GM12878 (cell line): ENCODE results near the gene GMNN. TPM values are rescaled to one million over a fixed set of nuclear protein-coding genes. Genes with fewer than 3 reads are reported as not detected.

Experiments used
- CBX3 ChIP-seq: fragments of 200-600 bp; sonication (generic); IDR thresholded peaks from 2 replicates; pipeline ENCODE4 v1.6.1; 2016; ENCODE audit warnings: low read depth, borderline replicate concordance
- CHD4 ChIP-seq: fragments of 200-600 bp; sonication (generic); IDR thresholded peaks from 2 replicates; pipeline ENCODE4 v1.6.1; 2016; ENCODE audit warnings: mild to moderate bottlenecking
- EGR1 ChIP-seq, 2 experiments: IDR thresholded peaks; 1 replicate in 1 of 2; 2 replicates in 1 of 2; pipeline ENCODE4 v1.6.1; 2011 to 2012; ENCODE audit warnings: low read depth in 2 of 2, low read length in 2 of 2, borderline replicate concordance in 1 of 2, mild to moderate bottlenecking in 1 of 2, moderate library complexity in 1 of 2
- HDAC2 ChIP-seq: fragments of 200-600 bp; sonication (generic); IDR thresholded peaks from 2 replicates; pipeline ENCODE4 v1.6.1; 2017
- KDM1A ChIP-seq: fragments of 200-600 bp; sonication (generic); IDR thresholded peaks from 2 replicates; pipeline ENCODE4 v1.6.1; 2016; ENCODE audit warnings: borderline replicate concordance
- NR2C2 ChIP-seq: IDR thresholded peaks from 2 replicates; pipeline ENCODE4 v1.6.1; 2011; ENCODE audit warnings: borderline replicate concordance, low read depth; ENCODE audit not compliant: control insufficient read depth, insufficient read length
- PAX5 ChIP-seq: IDR thresholded peaks from 2 replicates; pipeline ENCODE4 v1.6.1; 2011; ENCODE audit warnings: low read depth, low read length, borderline replicate concordance
- SIX5 ChIP-seq: IDR thresholded peaks from 2 replicates; pipeline ENCODE4 v1.6.1; 2011; ENCODE audit warnings: mild to moderate bottlenecking, low read depth, low read length, moderate library complexity; ENCODE audit not compliant: severe bottlenecking
- ZNF622 ChIP-seq: fragments of 450-650 bp; IDR thresholded peaks from 2 replicates; pipeline ENCODE4 v1.6.1; 2017; ENCODE audit warnings: mild to moderate bottlenecking, inconsistent platforms
- polyA plus RNA-seq, 11 experiments: library from polyadenylated mRNA; depleted of rRNA in 4 of 11; unstranded in 6 of 11; stranded (reverse) in 5 of 11; fragments of >200 nt; fragmentation: Nextera tagmentation in 4 of 11; fragmentation: Illumina TruSeq in 1 of 11; extraction: Ambion mirVana in 4 of 11; extraction: Trizol in 1 of 11; gene quantifications; 1 replicate in 1 of 11; 2 replicates in 10 of 11; pipeline versions ENCODE4 v1.2.1 to v1.2.3, GENCODE V29; 2011 to 2016; ENCODE audit warnings: inconsistent platforms in 2 of 11, missing spikeins in 2 of 11, low read depth in 1 of 11
- total RNA-seq, 4 experiments: library from RNA; depleted of rRNA in 3 of 4; stranded (reverse); fragments of >200 nt in 3 of 4; fragmentation: Illumina TruSeq in 1 of 4; extraction: Trizol in 1 of 4; gene quantifications; 2 replicates each; pipeline versions ENCODE4 v1.2.1 to v1.2.3, GENCODE V29; 2013 to 2021
- TF ChIP-seq, protein P1 (sequence below): fragments of 450-650 bp; IDR thresholded peaks from 2 replicates; pipeline ENCODE4 v1.6.1; 2017; ENCODE audit warnings: mild to moderate bottlenecking, moderate library complexity
- TF ChIP-seq, protein P2 (sequence below): IDR thresholded peaks from 2 replicates; pipeline ENCODE4 v1.6.1; 2012; ENCODE audit warnings: improper control_type of control experiment, low read depth, low read length; ENCODE audit not compliant: insufficient replicate concordance
- TF ChIP-seq, protein P3 (sequence below): fragments of 450-650 bp; IDR thresholded peaks from 2 replicates; pipeline ENCODE4 v1.6.1; 2017; ENCODE audit warnings: antibody characterized with exemption, mild to moderate bottlenecking, moderate library complexity
- TF ChIP-seq, protein P4 (sequence below): fragments of 450-650 bp; IDR thresholded peaks from 2 replicates; pipeline ENCODE4 v1.6.1; 2017; ENCODE audit warnings: mild to moderate bottlenecking, low read depth, inconsistent platforms; ENCODE audit not compliant: poor library complexity, severe bottlenecking

GMNN gene
- total and polyA plus RNA-seq, 10 of the 15 experiments (the other 5 are each of a cell fraction or from before 2014, with no cell fraction given), result 51.9 to 153 (median 105) TPM

DNA sequence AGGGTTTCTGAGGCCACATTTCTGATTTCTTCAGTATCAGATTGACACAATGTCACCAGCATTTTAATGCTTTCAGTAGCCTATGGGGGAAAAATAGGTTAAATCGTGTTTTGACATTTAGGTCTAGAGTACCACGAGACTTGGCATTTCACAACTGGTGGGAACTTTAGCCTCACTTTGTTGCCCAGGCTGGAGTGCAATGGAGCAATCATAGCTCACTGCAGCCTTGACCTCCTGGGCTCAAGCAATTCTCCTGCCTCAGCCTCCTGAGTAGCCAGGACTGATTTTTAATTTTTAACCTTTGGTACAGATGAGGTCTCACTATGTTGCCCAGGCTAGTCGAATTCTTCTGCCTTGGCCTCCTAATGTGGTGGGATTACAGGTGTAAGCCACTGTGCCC is 35.0 kb downstream of the GMNN start (continued):
- TF ChIP-seq, protein P1, sequence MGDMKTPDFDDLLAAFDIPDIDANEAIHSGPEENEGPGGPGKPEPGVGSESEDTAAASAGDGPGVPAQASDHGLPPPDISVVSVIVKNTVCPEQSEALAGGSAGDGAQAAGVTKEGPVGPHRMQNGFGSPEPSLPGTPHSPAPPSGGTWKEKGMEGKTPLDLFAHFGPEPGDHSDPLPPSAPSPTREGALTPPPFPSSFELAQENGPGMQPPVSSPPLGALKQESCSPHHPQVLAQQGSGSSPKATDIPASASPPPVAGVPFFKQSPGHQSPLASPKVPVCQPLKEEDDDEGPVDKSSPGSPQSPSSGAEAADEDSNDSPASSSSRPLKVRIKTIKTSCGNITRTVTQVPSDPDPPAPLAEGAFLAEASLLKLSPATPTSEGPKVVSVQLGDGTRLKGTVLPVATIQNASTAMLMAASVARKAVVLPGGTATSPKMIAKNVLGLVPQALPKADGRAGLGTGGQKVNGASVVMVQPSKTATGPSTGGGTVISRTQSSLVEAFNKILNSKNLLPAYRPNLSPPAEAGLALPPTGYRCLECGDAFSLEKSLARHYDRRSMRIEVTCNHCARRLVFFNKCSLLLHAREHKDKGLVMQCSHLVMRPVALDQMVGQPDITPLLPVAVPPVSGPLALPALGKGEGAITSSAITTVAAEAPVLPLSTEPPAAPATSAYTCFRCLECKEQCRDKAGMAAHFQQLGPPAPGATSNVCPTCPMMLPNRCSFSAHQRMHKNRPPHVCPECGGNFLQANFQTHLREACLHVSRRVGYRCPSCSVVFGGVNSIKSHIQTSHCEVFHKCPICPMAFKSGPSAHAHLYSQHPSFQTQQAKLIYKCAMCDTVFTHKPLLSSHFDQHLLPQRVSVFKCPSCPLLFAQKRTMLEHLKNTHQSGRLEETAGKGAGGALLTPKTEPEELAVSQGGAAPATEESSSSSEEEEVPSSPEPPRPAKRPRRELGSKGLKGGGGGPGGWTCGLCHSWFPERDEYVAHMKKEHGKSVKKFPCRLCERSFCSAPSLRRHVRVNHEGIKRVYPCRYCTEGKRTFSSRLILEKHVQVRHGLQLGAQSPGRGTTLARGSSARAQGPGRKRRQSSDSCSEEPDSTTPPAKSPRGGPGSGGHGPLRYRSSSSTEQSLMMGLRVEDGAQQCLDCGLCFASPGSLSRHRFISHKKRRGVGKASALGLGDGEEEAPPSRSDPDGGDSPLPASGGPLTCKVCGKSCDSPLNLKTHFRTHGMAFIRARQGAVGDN, result no peak
- TF ChIP-seq CHD4 (no peak), CBX3 (no peak), HDAC2 (no peak), ZNF622 (no peak), PAX5 (no peak), SIX5 (no peak), EGR1 (IDR thresholded peaks at IDR 0.05; ENCODE audit: borderline replicate concordance in 1 of 2, low read depth in 2 of 2, low read length in 2 of 2) (no peak), NR2C2 (no peak), KDM1A (no peak)
- TF ChIP-seq, protein P2, sequence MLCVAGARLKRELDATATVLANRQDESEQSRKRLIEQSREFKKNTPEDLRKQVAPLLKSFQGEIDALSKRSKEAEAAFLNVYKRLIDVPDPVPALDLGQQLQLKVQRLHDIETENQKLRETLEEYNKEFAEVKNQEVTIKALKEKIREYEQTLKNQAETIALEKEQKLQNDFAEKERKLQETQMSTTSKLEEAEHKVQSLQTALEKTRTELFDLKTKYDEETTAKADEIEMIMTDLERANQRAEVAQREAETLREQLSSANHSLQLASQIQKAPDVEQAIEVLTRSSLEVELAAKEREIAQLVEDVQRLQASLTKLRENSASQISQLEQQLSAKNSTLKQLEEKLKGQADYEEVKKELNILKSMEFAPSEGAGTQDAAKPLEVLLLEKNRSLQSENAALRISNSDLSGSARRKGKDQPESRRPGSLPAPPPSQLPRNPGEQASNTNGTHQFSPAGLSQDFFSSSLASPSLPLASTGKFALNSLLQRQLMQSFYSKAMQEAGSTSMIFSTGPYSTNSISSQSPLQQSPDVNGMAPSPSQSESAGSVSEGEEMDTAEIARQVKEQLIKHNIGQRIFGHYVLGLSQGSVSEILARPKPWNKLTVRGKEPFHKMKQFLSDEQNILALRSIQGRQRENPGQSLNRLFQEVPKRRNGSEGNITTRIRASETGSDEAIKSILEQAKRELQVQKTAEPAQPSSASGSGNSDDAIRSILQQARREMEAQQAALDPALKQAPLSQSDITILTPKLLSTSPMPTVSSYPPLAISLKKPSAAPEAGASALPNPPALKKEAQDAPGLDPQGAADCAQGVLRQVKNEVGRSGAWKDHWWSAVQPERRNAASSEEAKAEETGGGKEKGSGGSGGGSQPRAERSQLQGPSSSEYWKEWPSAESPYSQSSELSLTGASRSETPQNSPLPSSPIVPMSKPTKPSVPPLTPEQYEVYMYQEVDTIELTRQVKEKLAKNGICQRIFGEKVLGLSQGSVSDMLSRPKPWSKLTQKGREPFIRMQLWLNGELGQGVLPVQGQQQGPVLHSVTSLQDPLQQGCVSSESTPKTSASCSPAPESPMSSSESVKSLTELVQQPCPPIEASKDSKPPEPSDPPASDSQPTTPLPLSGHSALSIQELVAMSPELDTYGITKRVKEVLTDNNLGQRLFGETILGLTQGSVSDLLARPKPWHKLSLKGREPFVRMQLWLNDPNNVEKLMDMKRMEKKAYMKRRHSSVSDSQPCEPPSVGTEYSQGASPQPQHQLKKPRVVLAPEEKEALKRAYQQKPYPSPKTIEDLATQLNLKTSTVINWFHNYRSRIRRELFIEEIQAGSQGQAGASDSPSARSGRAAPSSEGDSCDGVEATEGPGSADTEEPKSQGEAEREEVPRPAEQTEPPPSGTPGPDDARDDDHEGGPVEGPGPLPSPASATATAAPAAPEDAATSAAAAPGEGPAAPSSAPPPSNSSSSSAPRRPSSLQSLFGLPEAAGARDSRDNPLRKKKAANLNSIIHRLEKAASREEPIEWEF, result no peak
- TF ChIP-seq, protein P3, sequence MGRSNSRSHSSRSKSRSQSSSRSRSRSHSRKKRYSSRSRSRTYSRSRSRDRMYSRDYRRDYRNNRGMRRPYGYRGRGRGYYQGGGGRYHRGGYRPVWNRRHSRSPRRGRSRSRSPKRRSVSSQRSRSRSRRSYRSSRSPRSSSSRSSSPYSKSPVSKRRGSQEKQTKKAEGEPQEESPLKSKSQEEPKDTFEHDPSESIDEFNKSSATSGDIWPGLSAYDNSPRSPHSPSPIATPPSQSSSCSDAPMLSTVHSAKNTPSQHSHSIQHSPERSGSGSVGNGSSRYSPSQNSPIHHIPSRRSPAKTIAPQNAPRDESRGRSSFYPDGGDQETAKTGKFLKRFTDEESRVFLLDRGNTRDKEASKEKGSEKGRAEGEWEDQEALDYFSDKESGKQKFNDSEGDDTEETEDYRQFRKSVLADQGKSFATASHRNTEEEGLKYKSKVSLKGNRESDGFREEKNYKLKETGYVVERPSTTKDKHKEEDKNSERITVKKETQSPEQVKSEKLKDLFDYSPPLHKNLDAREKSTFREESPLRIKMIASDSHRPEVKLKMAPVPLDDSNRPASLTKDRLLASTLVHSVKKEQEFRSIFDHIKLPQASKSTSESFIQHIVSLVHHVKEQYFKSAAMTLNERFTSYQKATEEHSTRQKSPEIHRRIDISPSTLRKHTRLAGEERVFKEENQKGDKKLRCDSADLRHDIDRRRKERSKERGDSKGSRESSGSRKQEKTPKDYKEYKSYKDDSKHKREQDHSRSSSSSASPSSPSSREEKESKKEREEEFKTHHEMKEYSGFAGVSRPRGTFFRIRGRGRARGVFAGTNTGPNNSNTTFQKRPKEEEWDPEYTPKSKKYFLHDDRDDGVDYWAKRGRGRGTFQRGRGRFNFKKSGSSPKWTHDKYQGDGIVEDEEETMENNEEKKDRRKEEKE, result no peak
- TF ChIP-seq, protein P4, sequence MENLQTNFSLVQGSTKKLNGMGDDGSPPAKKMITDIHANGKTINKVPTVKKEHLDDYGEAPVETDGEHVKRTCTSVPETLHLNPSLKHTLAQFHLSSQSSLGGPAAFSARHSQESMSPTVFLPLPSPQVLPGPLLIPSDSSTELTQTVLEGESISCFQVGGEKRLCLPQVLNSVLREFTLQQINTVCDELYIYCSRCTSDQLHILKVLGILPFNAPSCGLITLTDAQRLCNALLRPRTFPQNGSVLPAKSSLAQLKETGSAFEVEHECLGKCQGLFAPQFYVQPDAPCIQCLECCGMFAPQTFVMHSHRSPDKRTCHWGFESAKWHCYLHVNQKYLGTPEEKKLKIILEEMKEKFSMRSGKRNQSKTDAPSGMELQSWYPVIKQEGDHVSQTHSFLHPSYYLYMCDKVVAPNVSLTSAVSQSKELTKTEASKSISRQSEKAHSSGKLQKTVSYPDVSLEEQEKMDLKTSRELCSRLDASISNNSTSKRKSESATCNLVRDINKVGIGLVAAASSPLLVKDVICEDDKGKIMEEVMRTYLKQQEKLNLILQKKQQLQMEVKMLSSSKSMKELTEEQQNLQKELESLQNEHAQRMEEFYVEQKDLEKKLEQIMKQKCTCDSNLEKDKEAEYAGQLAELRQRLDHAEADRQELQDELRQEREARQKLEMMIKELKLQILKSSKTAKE, result no peak
- TF ChIP-seq, all 136 proteins: peak for 0
